ENCODE data around the gene ODAD3. TPM values are rescaled to one million over a fixed set of nuclear protein-coding genes. Genes with fewer than 3 reads are reported as not detected.

The ODAD3 gene
- total and polyA plus RNA-seq, 10 of the 15 experiments (the other 5 are each of a cell fraction or from before 2014, with no cell fraction given), result 0.11 to 0.39 (median 0.28) TPM; not detected in 7

- no peak for TF ChIP-seq ATF7 (IDR thresholded peaks at IDR 0.05; ENCODE audit: low read depth)
- TF ChIP-seq CBX3 (IDR thresholded peaks at IDR 0.05; ENCODE audit: borderline replicate concordance, low read depth), result no peak
- TF ChIP-seq CHD4 (IDR thresholded peaks at IDR 0.05), result no peak
- TF ChIP-seq ZBTB40 (IDR thresholded peaks at IDR 0.05; ENCODE audit: borderline replicate concordance), result no peak
- TF ChIP-seq BCLAF1 (IDR thresholded peaks at IDR 0.05), result no peak
- TF ChIP-seq SUZ12 (IDR thresholded peaks at IDR 0.05; ENCODE audit: unreplicated experiment), result no peak
- no peak for TF ChIP-seq ZZZ3 (IDR thresholded peaks at IDR 0.05; ENCODE audit: control insufficient read depth, insufficient read length, low read depth)
- no peak for TF ChIP-seq ZBTB11 (CRISPR knock-in tag; IDR thresholded peaks at IDR 0.05)
Observed at GRCh38 chr19:11453468-11454341, 18.8 kb upstream of the ODAD3 start (continued).

All from GM12878 (cell line).